GM12875 (cell line): ENCODE results near the gene ZNF552.

Experiments
- H3K4me3 ChIP-seq: one replicate; pipeline ENCODE4 v1.5.1; 2011; ENCODE audit warnings: low read depth, low read length, control low read depth
- TF ChIP-seq, protein P1 (sequence below): IDR thresholded peaks from 2 replicates; pipeline ENCODE4 v1.5.1; 2011; ENCODE audit warnings: low read depth, mild to moderate bottlenecking, control low read depth, inconsistent platforms, low read length, moderate library complexity, borderline replicate concordance; ENCODE audit not compliant: insufficient read depth

Gene ZNF552

DNA sequence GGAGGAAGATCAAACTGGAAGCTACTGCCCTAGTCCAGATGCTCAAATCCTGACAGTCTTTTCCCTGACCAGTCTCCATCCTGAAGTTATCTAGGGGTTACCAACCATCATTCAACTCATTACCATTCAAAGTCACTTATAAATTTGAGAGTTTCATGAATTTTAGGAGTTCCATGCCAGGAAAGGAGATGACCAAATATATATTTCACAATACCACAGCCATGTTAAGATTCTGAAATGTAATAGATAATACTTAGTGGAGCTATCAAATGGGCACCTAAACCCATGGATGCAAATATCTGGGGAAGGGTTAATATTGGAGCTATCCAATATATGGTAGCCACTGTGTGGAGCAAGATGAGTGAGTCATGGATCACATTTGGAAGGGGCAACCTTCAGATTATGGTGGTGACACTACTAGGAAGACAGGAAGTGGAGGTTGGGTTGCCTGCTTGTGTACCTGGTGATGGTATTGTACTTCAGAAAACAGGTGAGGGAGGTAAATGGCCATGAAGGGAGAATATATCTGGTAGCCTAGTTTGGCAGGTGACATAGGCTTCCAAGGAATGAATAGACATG lies 26.5 kb downstream of the ZNF552 start:
- TF ChIP-seq, protein P1, sequence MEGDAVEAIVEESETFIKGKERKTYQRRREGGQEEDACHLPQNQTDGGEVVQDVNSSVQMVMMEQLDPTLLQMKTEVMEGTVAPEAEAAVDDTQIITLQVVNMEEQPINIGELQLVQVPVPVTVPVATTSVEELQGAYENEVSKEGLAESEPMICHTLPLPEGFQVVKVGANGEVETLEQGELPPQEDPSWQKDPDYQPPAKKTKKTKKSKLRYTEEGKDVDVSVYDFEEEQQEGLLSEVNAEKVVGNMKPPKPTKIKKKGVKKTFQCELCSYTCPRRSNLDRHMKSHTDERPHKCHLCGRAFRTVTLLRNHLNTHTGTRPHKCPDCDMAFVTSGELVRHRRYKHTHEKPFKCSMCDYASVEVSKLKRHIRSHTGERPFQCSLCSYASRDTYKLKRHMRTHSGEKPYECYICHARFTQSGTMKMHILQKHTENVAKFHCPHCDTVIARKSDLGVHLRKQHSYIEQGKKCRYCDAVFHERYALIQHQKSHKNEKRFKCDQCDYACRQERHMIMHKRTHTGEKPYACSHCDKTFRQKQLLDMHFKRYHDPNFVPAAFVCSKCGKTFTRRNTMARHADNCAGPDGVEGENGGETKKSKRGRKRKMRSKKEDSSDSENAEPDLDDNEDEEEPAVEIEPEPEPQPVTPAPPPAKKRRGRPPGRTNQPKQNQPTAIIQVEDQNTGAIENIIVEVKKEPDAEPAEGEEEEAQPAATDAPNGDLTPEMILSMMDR, result no peak
- H3K4me3 ChIP-seq, result no peak overlapping the region

GRCh38 chr19:57786906-57787305 lies 27.8 kb downstream of the ZNF552 start:
- H3K4me3 ChIP-seq, result no peak overlapping the region
- TF ChIP-seq, protein P1, result no peak

- H3K4me3 ChIP-seq, result no peak overlapping the region
- TF ChIP-seq, protein P1, result no peak
Measured at GRCh38 chr19:57786286-57786685, 28.4 kb downstream of the ZNF552 start.

GRCh38 chr19:57779220-57779845 lies 35.4 kb downstream of the ZNF552 start:
- TF ChIP-seq, protein P1, result no peak

DNA sequence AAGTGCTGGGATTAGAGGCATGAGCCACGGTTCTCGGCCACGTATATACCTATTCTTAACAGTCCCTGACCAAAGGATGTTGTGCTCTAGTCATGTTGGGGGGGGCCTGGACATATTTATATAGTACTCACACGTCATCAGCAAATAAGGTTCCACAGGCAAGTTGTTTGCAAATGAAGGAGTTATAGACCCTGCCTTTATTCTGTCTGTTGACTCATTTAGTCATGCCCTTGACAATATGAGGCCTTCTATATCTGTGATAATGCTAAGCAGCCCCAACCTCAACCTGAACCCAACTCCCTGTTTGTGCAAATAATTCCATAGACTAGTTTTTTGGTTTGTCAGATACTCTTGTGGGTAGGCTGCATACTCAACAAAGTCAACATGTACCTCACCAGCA lies 36.4 kb downstream of the ZNF552 start:
- no peak overlapping the region for H3K4me3 ChIP-seq
- TF ChIP-seq, protein P1, result no peak

More at GRCh38 chr19:57779220-57779845, 35.4 kb downstream of the ZNF552 start:
- H3K4me3 ChIP-seq, result no peak overlapping the region

DNA sequence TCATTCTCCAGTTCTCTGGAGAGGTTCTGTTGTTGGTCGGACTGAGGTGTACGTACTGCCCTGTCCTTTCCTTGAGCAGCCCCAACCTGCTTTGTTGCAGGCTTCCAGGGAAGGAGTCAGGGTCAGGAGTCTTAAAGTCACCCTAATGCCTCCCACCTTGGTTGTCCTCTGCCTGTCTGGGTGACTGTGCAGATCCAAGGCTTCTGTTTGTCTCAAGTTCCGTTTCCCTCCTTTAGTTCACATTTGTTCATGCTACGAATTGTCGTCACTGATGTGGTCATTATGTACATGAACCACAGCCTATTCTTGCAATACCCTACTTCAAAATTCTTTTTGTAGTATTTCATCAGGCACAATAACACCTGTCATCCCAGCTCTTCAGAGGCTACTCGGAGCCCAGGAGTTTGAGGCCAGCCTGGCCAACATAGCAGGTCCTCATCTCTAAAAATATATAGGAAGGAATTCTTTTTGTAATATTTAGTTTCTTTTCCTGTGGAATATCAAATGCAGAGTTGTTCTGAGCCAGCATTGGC lies 37.9 kb downstream of the ZNF552 start:
- no peak overlapping the region for H3K4me3 ChIP-seq
- TF ChIP-seq, protein P1, result no peak

DNA sequence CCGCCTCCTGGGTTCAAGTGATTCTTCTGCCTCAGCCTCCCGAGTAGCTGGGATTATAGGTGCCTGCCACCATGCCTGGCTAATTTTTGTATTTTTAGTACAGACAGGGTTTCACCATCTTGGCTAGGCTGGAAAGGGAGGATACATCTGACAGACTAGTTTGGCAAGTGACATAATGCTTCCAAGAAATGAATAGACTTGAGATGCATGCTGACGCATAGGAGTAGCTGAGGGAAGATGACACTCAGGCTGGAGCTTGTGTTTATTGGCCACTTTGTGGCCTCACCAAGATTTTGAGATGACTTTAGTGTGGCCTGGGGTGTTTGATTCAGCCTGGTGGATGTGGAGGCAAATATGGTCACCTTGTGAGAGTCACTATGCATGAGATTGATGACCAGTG lies 41.2 kb downstream of the ZNF552 start:
- TF ChIP-seq, protein P1, result no peak
- H3K4me3 ChIP-seq, result no peak overlapping the region
